Neural progenitor cell (in vitro differentiated cells): ENCODE measurements around the gene TENM3. TPM values are rescaled to one million over a fixed set of nuclear protein-coding genes. Genes with fewer than 3 reads are reported as not detected.
A peak's percentile ranks its signal among the peaks of the same experiment; 100 is the strongest.

Experiments used
- DNase-seq: peaks from one replicate; pipeline ENCODE4 v3.0.0-alpha.2; 2016; ENCODE audit warnings: low spot score
- H2AFZ ChIP-seq: fragments of 200-600 bp; sonication (generic); replicated peaks from 2 replicates; pipeline ENCODE4 v1.6.1; 2016; ENCODE audit warnings: antibody characterized with exemption
- H3F3A ChIP-seq: fragments of 200-600 bp; sonication (generic); 2 replicates; pipeline ENCODE4 v1.6.1; 2016; ENCODE audit warnings: antibody characterized with exemption, low read depth
- H3K27ac ChIP-seq: fragments of 200-600 bp; sonication (generic); 2 replicates; pipeline ENCODE4 v1.5.1; 2016; ENCODE audit warnings: mild to moderate bottlenecking
- H3K27me3 ChIP-seq: fragments of 200-600 bp; sonication (generic); 2 replicates; pipeline ENCODE4 v1.6.1; 2016; ENCODE audit warnings: mild to moderate bottlenecking, moderate library complexity
- H3K36me3 ChIP-seq: fragments of 200-600 bp; sonication (generic); 2 replicates; pipeline ENCODE4 v1.5.1; 2016
- H3K4me1 ChIP-seq: fragments of 200-600 bp; sonication (generic); 2 replicates; pipeline ENCODE4 v1.6.1; 2016; ENCODE audit warnings: mixed run types
- H3K4me2 ChIP-seq: fragments of 200-600 bp; sonication (generic); 2 replicates; pipeline ENCODE4 v1.6.1; 2016
- H3K4me3 ChIP-seq: fragments of 200-600 bp; sonication (generic); 2 replicates; pipeline ENCODE4 v1.5.1; 2016
- H3K79me2 ChIP-seq: fragments of 200-600 bp; sonication (generic); 2 replicates; pipeline ENCODE4 v1.6.1; 2016; ENCODE audit warnings: low read depth
- H3K9ac ChIP-seq: fragments of 200-600 bp; sonication (generic); 2 replicates; pipeline ENCODE4 v1.6.1; 2016
- H3K9me3 ChIP-seq: fragments of 200-600 bp; sonication (generic); 2 replicates; pipeline ENCODE4 v1.5.1; 2016; ENCODE audit warnings: low read depth
- H4K20me1 ChIP-seq: fragments of 200-600 bp; sonication (generic); 2 replicates; pipeline ENCODE4 v1.6.1; 2016; ENCODE audit warnings: low read depth
- H3K27ac Mint-ChIP-seq: 3 replicates; pipeline ENCODE4 v1.8.0; 2021; ENCODE audit warnings: mixed read lengths
- H3K27me3 Mint-ChIP-seq: 2 replicates; pipeline ENCODE4 v1.8.0; 2022; ENCODE audit warnings: low read depth, mild to moderate bottlenecking, inconsistent platforms, moderate library complexity, mixed read lengths; ENCODE audit not compliant: insufficient read depth
- H3K36me3 Mint-ChIP-seq: 3 replicates; pipeline ENCODE4 v1.8.0; 2021; ENCODE audit warnings: mixed read lengths
- H3K4me1 Mint-ChIP-seq: 3 replicates; pipeline ENCODE4 v1.8.0; 2021; ENCODE audit warnings: mixed read lengths
- H3K4me3 Mint-ChIP-seq: 3 replicates; pipeline ENCODE4 v1.8.0; 2021; ENCODE audit warnings: mild to moderate bottlenecking, moderate library complexity, mixed read lengths
- H3K9me3 Mint-ChIP-seq: 3 replicates; pipeline ENCODE4 v1.8.0; 2020; ENCODE audit warnings: mixed read lengths
- CTCF ChIP-seq: fragments of 200-600 bp; sonication (generic); IDR thresholded peaks from 2 replicates; pipeline ENCODE4 v1.5.1; 2017; ENCODE audit warnings: antibody characterized with exemption, mild to moderate bottlenecking
- EZH2 ChIP-seq: fragments of 200-600 bp; sonication (generic); IDR thresholded peaks from 2 replicates; pipeline ENCODE4 v1.6.1; 2017; ENCODE audit warnings: antibody characterized with exemption, mild to moderate bottlenecking, moderate library complexity
- EZH2phosphoT487 ChIP-seq: fragments of 200-600 bp; sonication (generic); IDR thresholded peaks from 2 replicates; pipeline ENCODE4 v1.6.1; 2017; ENCODE audit warnings: antibody characterized with exemption
- total RNA-seq: library from RNA; depleted of rRNA; stranded (reverse); fragments of >200 nt; gene quantifications from 2 replicates; pipeline ENCODE4 v1.2.3, GENCODE V29; 2015; ENCODE audit warnings: low replicate concordance

Gene TENM3
- total RNA-seq, 1 donor from 2014 or later = 78.7 TPM

- Mint-ChIP-seq H3K27ac (no peak overlapping the region), H3K36me3 (peaks cover 24% of the 10 kb centered on the region), H3K4me1 (peaks cover 34% of the 10 kb centered on the region), H3K9me3 (no peaks in the 10 kb centered on the region), H3K27me3 (no peaks in the 10 kb centered on the region), H3K4me3 (no peak overlapping the region)
- H3K4me1 ChIP-seq = peaks cover 39% of the 10 kb centered on the region
- no peaks in the 10 kb centered on the region for H3K9me3 ChIP-seq
- H3K4me3 ChIP-seq = no peak overlapping the region
- no peaks in the 10 kb centered on the region for H3K36me3 ChIP-seq
- H3K27me3 ChIP-seq = no peaks in the 10 kb centered on the region
- no peak for DNase-seq
- H3F3A ChIP-seq = peaks cover 13% of the 10 kb centered on the region
- peak overlapping the region; percentile 39 for H3K4me2 ChIP-seq
- no peak overlapping the region for H2AFZ ChIP-seq
- TF ChIP-seq EZH2phosphoT487 = no peak
- TF ChIP-seq CTCF = no peak
- TF ChIP-seq EZH2 = no peak
- no peaks in the 10 kb centered on the region for H4K20me1 ChIP-seq
- H3K27ac ChIP-seq = no peak overlapping the region
- H3K79me2 ChIP-seq = no peaks in the 10 kb centered on the region
- H3K9ac ChIP-seq = no peak overlapping the region
These were observed 103.6 kb downstream of the TENM3 start for GRCh38 chr4:182346675-182347375.

GRCh38 chr4:182348779-182349326 is 105.7 kb downstream of the TENM3 start:
- Histone ChIP-seq H3K36me3 (no peaks in the 10 kb centered on the region), H4K20me1 (no peaks in the 10 kb centered on the region), H3K4me2 (no peak overlapping the region), H3K27ac (no peak overlapping the region), H3K27me3 (no peaks in the 10 kb centered on the region), H3K79me2 (no peaks in the 10 kb centered on the region), H2AFZ (no peak overlapping the region), H3K9ac (no peak overlapping the region), H3K4me1 (peaks cover 29% of the 10 kb centered on the region), H3K9me3 (no peaks in the 10 kb centered on the region), H3K4me3 (no peak overlapping the region), H3F3A (peaks cover 3% of the 10 kb centered on the region)
- Mint-ChIP-seq H3K27ac (no peak overlapping the region), H3K4me1 (peaks cover 28% of the 10 kb centered on the region), H3K36me3 (peaks cover 30% of the 10 kb centered on the region), H3K4me3 (no peak overlapping the region), H3K27me3 (no peaks in the 10 kb centered on the region), H3K9me3 (no peaks in the 10 kb centered on the region)
- TF ChIP-seq CTCF = no peak
- no peak for TF ChIP-seq EZH2phosphoT487
- no peak for TF ChIP-seq EZH2
- no peak for DNase-seq

GRCh38 chr4:182350041-182350440 is 106.8 kb downstream of the TENM3 start:
- peaks cover 23% of the 10 kb centered on the region for H3K4me1 ChIP-seq
- no peaks in the 10 kb centered on the region for H3K79me2 ChIP-seq
- H3K27ac ChIP-seq = no peak overlapping the region
- Mint-ChIP-seq H3K9me3 (no peaks in the 10 kb centered on the region), H3K4me3 (no peak overlapping the region), H3K27ac (no peak overlapping the region), H3K4me1 (peaks cover 21% of the 10 kb centered on the region), H3K27me3 (no peaks in the 10 kb centered on the region), H3K36me3 (peaks cover 34% of the 10 kb centered on the region)
- no peaks in the 10 kb centered on the region for H3K27me3 ChIP-seq
- H2AFZ ChIP-seq = no peak overlapping the region
- H3K9ac ChIP-seq = no peak overlapping the region
- no peaks in the 10 kb centered on the region for H3F3A ChIP-seq
- no peaks in the 10 kb centered on the region for H3K36me3 ChIP-seq
- no peak for DNase-seq
- no peaks in the 10 kb centered on the region for H4K20me1 ChIP-seq
- no peaks in the 10 kb centered on the region for H3K9me3 ChIP-seq
- H3K4me2 ChIP-seq = no peak overlapping the region
- H3K4me3 ChIP-seq = no peak overlapping the region
- TF ChIP-seq CTCF (no peak), EZH2 (no peak), EZH2phosphoT487 (no peak)
